K562 (cell line): ENCODE data around the gene SLC39A11. TPM values are rescaled to one million over a fixed set of nuclear protein-coding genes. Genes with fewer than 3 reads are reported as not detected.

Source experiments
- ATAC-seq: fragments of 200-7000 bp; cut with Tn5 transposase; 3 replicates; pipeline ENCODE4 v1.9.1; 2020; ENCODE audit warnings: moderate library complexity
- BruUV-seq: library from RNA; stranded (reverse); fragments of 400-500 nt; replicated peaks from 2 replicates; lab custom pipeline; 2021; lab: Mats Ljungman, UMichigan
- CTCF ChIA-PET: fragments of 300-600 bp; formaldehyde crosslinking; extraction: SDS; loops from one replicate; lab custom pipeline; 2021; ENCODE audit warnings: low intra/inter-chr PET ratio; lab: Yijun Ruan, JAX
- POLR2A ChIA-PET: fragments of 300-600, 350-650 bp; sonication (Branson Sonifier 250); formaldehyde crosslinking; extraction: SDS; loops from one replicate; lab custom pipeline; 2021; ENCODE audit warnings: antibody characterized with exemption, inconsistent platforms; lab: Yijun Ruan, JAX
- DNase-seq, 4 experiments: peaks; one replicate each; pipeline versions ENCODE4 v3.0.0 to v3.0.0-alpha.2; 2011 to 2018; ENCODE audit warnings: low spot score in 3 of 4, mixed read lengths in 3 of 4; ENCODE audit errors: extremely low read depth in 1 of 4
- FAIRE-seq: peaks from 2 replicates; lab custom pipeline; 2011; peaks lifted over from hg19 to GRCh38; lab: Jason Lieb, UNC
- H2AFZ ChIP-seq: 2 replicates; pipeline ENCODE4 v1.6.0; 2011; ENCODE audit warnings: low read depth, low read length, control low read depth, inconsistent platforms
- H3K27ac ChIP-seq: fragments of 200-600 bp; 3 replicates; pipeline ENCODE4 v1.8.0; 2011; ENCODE audit warnings: low read depth, mild to moderate bottlenecking, control low read depth, inconsistent platforms, low read length, moderate library complexity, mixed read lengths; ENCODE audit errors: extremely low read depth
- H3K27me3 ChIP-seq, 2 experiments: fragments of 300-600 bp in 1 of 2; 2 replicates in 1 of 2; 3 replicates in 1 of 2; pipeline versions ENCODE4 v1.6.0 to v1.8.0; 2011; ENCODE audit warnings: inconsistent platforms in 2 of 2, low read length in 2 of 2, mild to moderate bottlenecking in 1 of 2, mixed read lengths in 1 of 2, moderate library complexity in 1 of 2; ENCODE audit not compliant: control insufficient read depth in 2 of 2, insufficient read depth in 2 of 2
- H3K36me3 ChIP-seq: fragments of 300-600 bp; 3 replicates; pipeline ENCODE4 v1.8.0; 2011; ENCODE audit warnings: mild to moderate bottlenecking, low read length, inconsistent platforms; ENCODE audit not compliant: control insufficient read depth, insufficient read depth
- H3K4me1 ChIP-seq, 2 experiments: fragments of 200-600 bp in 1 of 2; replicated peaks in 1 of 2; 2 replicates in 1 of 2; 3 replicates in 1 of 2; pipeline versions ENCODE4 v1.5.1 to v1.8.0; 2011; ENCODE audit warnings: inconsistent platforms in 2 of 2, low read length in 2 of 2, mild to moderate bottlenecking in 1 of 2, mixed read lengths in 1 of 2, moderate library complexity in 1 of 2; ENCODE audit not compliant: control insufficient read depth in 2 of 2, insufficient read depth in 2 of 2
- H3K4me2 ChIP-seq: 2 replicates; pipeline ENCODE4 v1.6.1; 2011; ENCODE audit warnings: low read length, control low read depth, inconsistent platforms, mixed read lengths; ENCODE audit not compliant: insufficient read depth
- H3K4me3 ChIP-seq: fragments of 200-600 bp; sonication (generic), shearing (Covaris generic); 2 replicates; pipeline ENCODE4 v1.5.1; 2016; ENCODE audit warnings: control low read depth, inconsistent platforms
- H3K79me2 ChIP-seq: fragments of 200-600 bp; 3 replicates; pipeline ENCODE4 v1.8.0; 2011; ENCODE audit warnings: low read length, inconsistent platforms; ENCODE audit not compliant: control insufficient read depth, insufficient read depth
- H3K9ac ChIP-seq, 2 experiments: 2 replicates each; pipeline versions ENCODE4 v1.6.0 to v1.6.1; 2011; ENCODE audit warnings: low read depth in 2 of 2, low read length in 2 of 2, control low read depth in 1 of 2, inconsistent platforms in 1 of 2, mild to moderate bottlenecking in 1 of 2, mixed read lengths in 1 of 2; ENCODE audit not compliant: insufficient read depth in 1 of 2
- H3K9me1 ChIP-seq: one replicate; pipeline ENCODE4 v1.6.0; 2011; ENCODE audit warnings: inconsistent platforms, mild to moderate bottlenecking, low read length, moderate library complexity; ENCODE audit not compliant: control insufficient read depth, insufficient read depth
- H3K9me3 ChIP-seq: replicated peaks from 2 replicates; pipeline ENCODE4 v1.5.1; 2011; ENCODE audit warnings: low read depth, low read length, inconsistent platforms; ENCODE audit not compliant: control insufficient read depth, insufficient read depth
- H4K20me1 ChIP-seq: replicated peaks from 2 replicates; pipeline ENCODE4 v1.6.1; 2011; ENCODE audit warnings: low read length, inconsistent platforms, mixed read lengths; ENCODE audit not compliant: control insufficient read depth, insufficient read depth
- ARID2 ChIP-seq: fragments of 450-650 bp; IDR thresholded peaks from 2 replicates; pipeline ENCODE4 v1.6.1; 2017; ENCODE audit warnings: antibody characterized with exemption, mild to moderate bottlenecking
- ELF1 ChIP-seq: fragments of 200-800 bp; sonication (Bioruptor generic); IDR thresholded peaks from 2 replicates; pipeline ENCODE4 v1.6.1; 2016; ENCODE audit warnings: missing genetic modification characterization, missing compliant biosample characterization
- ETV1 ChIP-seq: fragments of 450-650 bp; conservative IDR thresholded peaks from 2 replicates; pipeline ENCODE4 v1.6.1; 2016; ENCODE audit warnings: missing genetic modification characterization, control low read depth, low read depth, missing compliant biosample characterization
- RBM17 ChIP-seq: fragments of 200-400 bp; formaldehyde crosslinking; IDR thresholded peaks from 2 replicates; pipeline ENCODE4 v1.6.1; 2017; ENCODE audit warnings: low read depth, mild to moderate bottlenecking, low read length, borderline replicate concordance
- SAP30 ChIP-seq: fragments of 200-600 bp; sonication (generic); IDR thresholded peaks from 2 replicates; pipeline ENCODE4 v1.6.1; 2012; ENCODE audit warnings: borderline replicate concordance, low read depth, mild to moderate bottlenecking, moderate library complexity, low read length, control low read depth, inconsistent platforms; ENCODE audit not compliant: insufficient read depth, poor library complexity, severe bottlenecking
- SIRT6 ChIP-seq: IDR thresholded peaks from one replicate; pipeline ENCODE4 v1.6.1; 2012; ENCODE audit warnings: low read depth, mild to moderate bottlenecking, control low read depth, inconsistent platforms, low read length, moderate library complexity
- TBP ChIP-seq: optimal IDR thresholded peaks from 2 replicates; pipeline ENCODE3; 2011; ENCODE audit warnings: low read depth, low read length, improper control_type of control experiment
- TGIF2 ChIP-seq: sonication (generic); formaldehyde crosslinking; IDR thresholded peaks from 2 replicates; pipeline ENCODE4 v1.8.1; 2022; ENCODE audit warnings: mild to moderate bottlenecking, missing genetic modification reagents, moderate library complexity
- in situ Hi-C: fragments of 300-500 bp; cut with MboI; formaldehyde crosslinking; loops from 4 replicates; pipeline ENCODE4 v1.15.0; 2018; ENCODE audit warnings: inconsistent platforms, mixed read lengths
- intact Hi-C: fragments of 100-400 bp; cut with micrococcal nuclease; formaldehyde crosslinking; loops from 2 replicates; pipeline ENCODE4 v1.14.2; 2022
- polyA plus RNA-seq, 8 experiments: library from polyadenylated mRNA; depleted of rRNA in 4 of 8; stranded (reverse) in 5 of 8; unstranded in 3 of 8; fragments of >200 nt; fragmentation: Nextera tagmentation in 2 of 8; fragmentation: Illumina TruSeq in 1 of 8; extraction: Ambion mirVana in 2 of 8; extraction: Trizol in 1 of 8; gene quantifications; 2 replicates each; pipeline versions ENCODE4 v1.2.1 to v1.2.3, GENCODE V29; 2011 to 2014; ENCODE audit warnings: inconsistent platforms in 1 of 8, missing spikeins in 1 of 8
- total RNA-seq, 7 experiments: library from RNA; depleted of rRNA in 6 of 7; stranded (reverse); fragments of >200 nt in 6 of 7; fragmentation: Illumina TruSeq in 2 of 7; extraction: Trizol in 2 of 7; gene quantifications; 2 replicates each; pipeline versions ENCODE4 v1.2.1 to v1.2.3, GENCODE V29; 2011 to 2021; ENCODE audit warnings: low replicate concordance in 1 of 7
- TF ChIP-seq, protein P1 (sequence below): sonication (generic); formaldehyde crosslinking; IDR thresholded peaks from 2 replicates; pipeline ENCODE4 v1.8.0; 2022; ENCODE audit warnings: mild to moderate bottlenecking, missing genetic modification reagents, borderline replicate concordance

Gene SLC39A11
- total and polyA plus RNA-seq, 9 of the 15 experiments (the other 6 are each of a cell fraction or from before 2014, with no cell fraction given) = 10.5 to 26.4 (median 13.4) TPM

DNA sequence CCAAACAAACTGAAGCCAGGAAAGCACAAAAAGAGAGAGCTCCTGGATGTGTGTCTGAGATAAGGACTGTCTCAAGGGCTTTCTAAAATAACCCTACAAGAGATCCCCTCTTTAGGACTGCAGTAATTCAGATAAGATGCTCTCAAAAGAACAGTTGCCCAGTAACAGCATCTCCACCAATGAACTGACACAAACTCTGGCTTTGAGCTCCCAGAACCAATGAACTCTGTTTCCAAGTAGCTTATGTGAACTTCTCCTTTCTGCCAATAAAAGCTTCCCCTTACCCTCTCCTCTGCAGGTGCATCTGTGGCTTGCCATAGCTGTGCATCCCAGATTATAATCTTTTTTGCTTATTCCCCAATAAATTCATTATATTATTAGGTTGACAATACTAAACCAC is 421.5 kb downstream of the SLC39A11 start:
- no peaks in the 10 kb centered on the region for H3K9me1 ChIP-seq
- no TSS peak for BruUV-seq

More for the DNA sequence above, 421.5 kb downstream of the SLC39A11 start:
- no peak overlapping the region for H3K4me3 ChIP-seq
- H2AFZ ChIP-seq = no peak overlapping the region
- no peaks in the 10 kb centered on the region for H4K20me1 ChIP-seq
- POLR2A ChIA-PET = interaction anchor here (0.7 kb wide), 1 partner anchor 285 kb away, joined by 3 read pairs; no protein-coding TSS in a partner anchor
- H3K9ac ChIP-seq = no peak overlapping the region
- no peak for TF ChIP-seq ETV1
- no peak for TF ChIP-seq TBP
- TF ChIP-seq ELF1 (tag) = no peak
- TF ChIP-seq, protein P1, sequence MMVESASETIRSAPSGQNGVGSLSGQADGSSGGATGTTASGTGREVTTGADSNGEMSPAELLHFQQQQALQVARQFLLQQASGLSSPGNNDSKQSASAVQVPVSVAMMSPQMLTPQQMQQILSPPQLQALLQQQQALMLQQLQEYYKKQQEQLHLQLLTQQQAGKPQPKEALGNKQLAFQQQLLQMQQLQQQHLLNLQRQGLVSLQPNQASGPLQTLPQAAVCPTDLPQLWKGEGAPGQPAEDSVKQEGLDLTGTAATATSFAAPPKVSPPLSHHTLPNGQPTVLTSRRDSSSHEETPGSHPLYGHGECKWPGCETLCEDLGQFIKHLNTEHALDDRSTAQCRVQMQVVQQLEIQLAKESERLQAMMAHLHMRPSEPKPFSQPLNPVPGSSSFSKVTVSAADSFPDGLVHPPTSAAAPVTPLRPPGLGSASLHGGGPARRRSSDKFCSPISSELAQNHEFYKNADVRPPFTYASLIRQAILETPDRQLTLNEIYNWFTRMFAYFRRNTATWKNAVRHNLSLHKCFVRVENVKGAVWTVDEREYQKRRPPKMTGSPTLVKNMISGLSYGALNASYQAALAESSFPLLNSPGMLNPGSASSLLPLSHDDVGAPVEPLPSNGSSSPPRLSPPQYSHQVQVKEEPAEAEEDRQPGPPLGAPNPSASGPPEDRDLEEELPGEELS = no peak
- TF ChIP-seq SAP30 = no peak
- TF ChIP-seq TGIF2 (CRISPR knock-in tag) = no peak
- TF ChIP-seq RBM17 = no peak
- TF ChIP-seq SIRT6 = no peak
- TF ChIP-seq ARID2 = no peak
- ATAC-seq (no peak), DNase-seq (peak in 1 of 4 experiments; percentile 6), FAIRE-seq (no peak)
- H3K79me2 ChIP-seq = no peaks in the 10 kb centered on the region
- no peak overlapping the region for H3K27ac ChIP-seq
- intact Hi-C loops (no loop called here), in situ Hi-C loops (no loop called here)
- no peaks in the 10 kb centered on the region for H3K4me1 ChIP-seq
- H3K9me3 ChIP-seq = no peaks in the 10 kb centered on the region
- no peaks in the 10 kb centered on the region for H3K27me3 ChIP-seq
- no peak overlapping the region for H3K4me2 ChIP-seq
- H3K36me3 ChIP-seq = no peaks in the 10 kb centered on the region
- CTCF ChIA-PET = no interaction called here
